Measurements from ENCODE around the gene TMEM140. TPM values are rescaled to one million over a fixed set of nuclear protein-coding genes. Genes with fewer than 3 reads are reported as not detected.

TMEM140 gene
- total and polyA plus RNA-seq, 2 of the 13 experiments (the other 11 are each of a cell fraction or from before 2014, with no cell fraction given): 9.2 to 21.7 TPM

DNA sequence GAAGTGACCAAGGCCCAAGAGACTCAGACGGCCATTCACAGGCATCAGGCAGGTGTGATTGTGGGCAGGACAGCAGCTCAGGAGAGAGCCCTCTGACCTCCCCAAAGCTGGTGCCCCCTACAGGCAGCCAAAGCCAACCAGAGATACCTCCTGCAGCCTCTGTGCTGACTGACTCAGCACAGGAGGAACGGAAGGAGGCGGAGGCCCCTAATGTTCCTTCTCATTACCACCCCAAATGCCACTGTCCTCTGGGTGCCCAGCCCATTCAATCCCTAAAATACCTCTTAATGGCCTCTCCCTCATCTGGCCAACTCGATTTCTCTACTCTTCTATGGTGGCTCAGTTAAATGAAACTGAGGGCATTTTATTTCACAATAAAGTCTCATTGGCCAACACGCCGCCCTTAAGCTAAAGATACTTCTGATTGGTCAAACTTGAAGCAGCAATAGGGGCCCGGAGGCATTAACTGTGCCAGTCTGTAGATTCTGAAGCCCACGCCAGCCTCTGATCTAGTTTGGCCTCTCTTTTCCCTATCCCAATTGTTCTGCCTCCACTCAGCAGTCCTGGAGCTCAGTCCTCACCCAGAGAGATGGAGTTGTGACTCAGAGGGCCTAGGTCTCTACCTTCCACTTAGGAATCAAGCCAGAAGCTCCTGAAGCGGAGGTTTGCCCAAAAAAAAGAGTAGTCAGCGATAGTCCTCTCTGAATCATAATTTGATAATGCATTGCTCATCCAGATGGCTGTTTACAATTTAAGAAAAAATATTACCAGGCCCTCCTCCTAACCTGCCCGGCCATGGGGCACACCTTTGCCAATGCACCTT lies 21.5 kb downstream of the TMEM140 start (continued):
- no peak for TF ChIP-seq MYC (CRISPR knock-in tag; IDR thresholded peaks at IDR 0.05; ENCODE audit: borderline replicate concordance)
- TF ChIP-seq ZNF850 (CRISPR knock-in tag; conservative IDR thresholded peaks at IDR 0.05): no peak
- TF ChIP-seq ELF3 (CRISPR knock-in tag; IDR thresholded peaks at IDR 0.05): 0 out of 2 replicates have a peak, but pooled peaks have one; percentile 2
- TF ChIP-seq ZNF431 (CRISPR knock-in tag; IDR thresholded peaks at IDR 0.05; ENCODE audit: borderline replicate concordance, low read depth): no peak
- TF ChIP-seq GLI4 (CRISPR knock-in tag; IDR thresholded peaks at IDR 0.05; ENCODE audit: borderline replicate concordance): no peak
- no peak for TF ChIP-seq HDAC6 (IDR thresholded peaks at IDR 0.05; ENCODE audit: low read depth, low read length)
- no peak for TF ChIP-seq ZFY (CRISPR knock-in tag; IDR thresholded peaks at IDR 0.05)
- TF ChIP-seq ZZZ3 (CRISPR knock-in tag; IDR thresholded peaks at IDR 0.05; ENCODE audit: borderline replicate concordance): no peak
- no peak for TF ChIP-seq SNAI1 (CRISPR knock-in tag; IDR thresholded peaks at IDR 0.05; ENCODE audit: borderline replicate concordance)
- TF ChIP-seq CEBPG (CRISPR knock-in tag; IDR thresholded peaks at IDR 0.05): 0 out of 2 replicates have a peak, but pooled peaks have one; percentile 17
- TF ChIP-seq, protein P1, sequence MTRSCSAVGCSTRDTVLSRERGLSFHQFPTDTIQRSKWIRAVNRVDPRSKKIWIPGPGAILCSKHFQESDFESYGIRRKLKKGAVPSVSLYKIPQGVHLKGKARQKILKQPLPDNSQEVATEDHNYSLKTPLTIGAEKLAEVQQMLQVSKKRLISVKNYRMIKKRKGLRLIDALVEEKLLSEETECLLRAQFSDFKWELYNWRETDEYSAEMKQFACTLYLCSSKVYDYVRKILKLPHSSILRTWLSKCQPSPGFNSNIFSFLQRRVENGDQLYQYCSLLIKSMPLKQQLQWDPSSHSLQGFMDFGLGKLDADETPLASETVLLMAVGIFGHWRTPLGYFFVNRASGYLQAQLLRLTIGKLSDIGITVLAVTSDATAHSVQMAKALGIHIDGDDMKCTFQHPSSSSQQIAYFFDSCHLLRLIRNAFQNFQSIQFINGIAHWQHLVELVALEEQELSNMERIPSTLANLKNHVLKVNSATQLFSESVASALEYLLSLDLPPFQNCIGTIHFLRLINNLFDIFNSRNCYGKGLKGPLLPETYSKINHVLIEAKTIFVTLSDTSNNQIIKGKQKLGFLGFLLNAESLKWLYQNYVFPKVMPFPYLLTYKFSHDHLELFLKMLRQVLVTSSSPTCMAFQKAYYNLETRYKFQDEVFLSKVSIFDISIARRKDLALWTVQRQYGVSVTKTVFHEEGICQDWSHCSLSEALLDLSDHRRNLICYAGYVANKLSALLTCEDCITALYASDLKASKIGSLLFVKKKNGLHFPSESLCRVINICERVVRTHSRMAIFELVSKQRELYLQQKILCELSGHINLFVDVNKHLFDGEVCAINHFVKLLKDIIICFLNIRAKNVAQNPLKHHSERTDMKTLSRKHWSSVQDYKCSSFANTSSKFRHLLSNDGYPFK (CRISPR knock-in tag; IDR thresholded peaks at IDR 0.05; ENCODE audit: borderline replicate concordance): no peak
- no peak for TF ChIP-seq ARNT (IDR thresholded peaks at IDR 0.05)
- no peak for TF ChIP-seq CHCHD3 (CRISPR knock-in tag; IDR thresholded peaks at IDR 0.05)
- no peak for TF ChIP-seq MATR3 (CRISPR knock-in tag; IDR thresholded peaks at IDR 0.05)
- no peak for TF ChIP-seq SAFB2 (CRISPR knock-in tag; IDR thresholded peaks at IDR 0.05; ENCODE audit: borderline replicate concordance, low read depth)
- TF ChIP-seq, protein P2, sequence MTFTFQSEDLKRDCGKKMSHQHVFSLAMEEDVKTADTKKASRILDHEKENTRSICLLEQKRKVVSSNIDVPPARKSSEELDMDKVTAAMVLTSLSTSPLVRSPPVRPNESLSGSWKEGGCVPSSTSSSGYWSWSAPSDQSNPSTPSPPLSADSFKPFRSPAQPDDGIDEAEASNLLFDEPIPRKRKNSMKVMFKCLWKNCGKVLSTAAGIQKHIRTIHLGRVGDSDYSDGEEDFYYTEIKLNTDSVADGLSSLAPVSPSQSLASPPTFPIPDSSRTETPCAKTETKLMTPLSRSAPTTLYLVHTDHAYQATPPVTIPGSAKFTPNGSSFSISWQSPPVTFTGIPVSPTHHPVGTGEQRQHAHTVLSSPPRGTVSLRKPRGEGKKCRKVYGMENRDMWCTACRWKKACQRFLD (CRISPR knock-in tag; IDR thresholded peaks at IDR 0.05; ENCODE audit: borderline replicate concordance): no peak
- no peak for TF ChIP-seq ELF1 (CRISPR knock-in tag; IDR thresholded peaks at IDR 0.05)
- peak; percentile 79 for TF ChIP-seq POLR2AphosphoS2 (IDR thresholded peaks at IDR 0.05; ENCODE audit: low read depth, low read length)
- TF ChIP-seq ZNF572 (CRISPR knock-in tag; IDR thresholded peaks at IDR 0.05): no peak
- TF ChIP-seq, protein P3, sequence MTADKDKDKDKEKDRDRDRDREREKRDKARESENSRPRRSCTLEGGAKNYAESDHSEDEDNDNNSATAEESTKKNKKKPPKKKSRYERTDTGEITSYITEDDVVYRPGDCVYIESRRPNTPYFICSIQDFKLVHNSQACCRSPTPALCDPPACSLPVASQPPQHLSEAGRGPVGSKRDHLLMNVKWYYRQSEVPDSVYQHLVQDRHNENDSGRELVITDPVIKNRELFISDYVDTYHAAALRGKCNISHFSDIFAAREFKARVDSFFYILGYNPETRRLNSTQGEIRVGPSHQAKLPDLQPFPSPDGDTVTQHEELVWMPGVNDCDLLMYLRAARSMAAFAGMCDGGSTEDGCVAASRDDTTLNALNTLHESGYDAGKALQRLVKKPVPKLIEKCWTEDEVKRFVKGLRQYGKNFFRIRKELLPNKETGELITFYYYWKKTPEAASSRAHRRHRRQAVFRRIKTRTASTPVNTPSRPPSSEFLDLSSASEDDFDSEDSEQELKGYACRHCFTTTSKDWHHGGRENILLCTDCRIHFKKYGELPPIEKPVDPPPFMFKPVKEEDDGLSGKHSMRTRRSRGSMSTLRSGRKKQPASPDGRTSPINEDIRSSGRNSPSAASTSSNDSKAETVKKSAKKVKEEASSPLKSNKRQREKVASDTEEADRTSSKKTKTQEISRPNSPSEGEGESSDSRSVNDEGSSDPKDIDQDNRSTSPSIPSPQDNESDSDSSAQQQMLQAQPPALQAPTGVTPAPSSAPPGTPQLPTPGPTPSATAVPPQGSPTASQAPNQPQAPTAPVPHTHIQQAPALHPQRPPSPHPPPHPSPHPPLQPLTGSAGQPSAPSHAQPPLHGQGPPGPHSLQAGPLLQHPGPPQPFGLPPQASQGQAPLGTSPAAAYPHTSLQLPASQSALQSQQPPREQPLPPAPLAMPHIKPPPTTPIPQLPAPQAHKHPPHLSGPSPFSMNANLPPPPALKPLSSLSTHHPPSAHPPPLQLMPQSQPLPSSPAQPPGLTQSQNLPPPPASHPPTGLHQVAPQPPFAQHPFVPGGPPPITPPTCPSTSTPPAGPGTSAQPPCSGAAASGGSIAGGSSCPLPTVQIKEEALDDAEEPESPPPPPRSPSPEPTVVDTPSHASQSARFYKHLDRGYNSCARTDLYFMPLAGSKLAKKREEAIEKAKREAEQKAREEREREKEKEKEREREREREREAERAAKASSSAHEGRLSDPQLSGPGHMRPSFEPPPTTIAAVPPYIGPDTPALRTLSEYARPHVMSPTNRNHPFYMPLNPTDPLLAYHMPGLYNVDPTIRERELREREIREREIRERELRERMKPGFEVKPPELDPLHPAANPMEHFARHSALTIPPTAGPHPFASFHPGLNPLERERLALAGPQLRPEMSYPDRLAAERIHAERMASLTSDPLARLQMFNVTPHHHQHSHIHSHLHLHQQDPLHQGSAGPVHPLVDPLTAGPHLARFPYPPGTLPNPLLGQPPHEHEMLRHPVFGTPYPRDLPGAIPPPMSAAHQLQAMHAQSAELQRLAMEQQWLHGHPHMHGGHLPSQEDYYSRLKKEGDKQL (CRISPR knock-in tag; IDR thresholded peaks at IDR 0.05; ENCODE audit: low read depth): no peak
- TF ChIP-seq FOXK2 (IDR thresholded peaks at IDR 0.05): no peak
- peak; percentile 69 for TF ChIP-seq STAG1 (CRISPR knock-in tag; IDR thresholded peaks at IDR 0.05)
